K562 (cell line): ENCODE data around the gene DHPS. TPM values are rescaled to one million over a fixed set of nuclear protein-coding genes. Genes with fewer than 3 reads are reported as not detected.

Source experiments
- CHD4 ChIP-seq: fragments of 200-600 bp; sonication (generic); IDR thresholded peaks from 3 replicates; pipeline ENCODE4 v1.6.1; 2012; ENCODE audit warnings: low read depth, mild to moderate bottlenecking, mixed read lengths, low read length, inconsistent platforms; ENCODE audit not compliant: insufficient read depth, insufficient replicate concordance, poor library complexity, severe bottlenecking
- CREM ChIP-seq: IDR thresholded peaks from 2 replicates; pipeline ENCODE4 v1.6.1; 2014; ENCODE audit warnings: antibody characterized with exemption, low read depth
- CSDE1 ChIP-seq, 2 experiments: fragments of 450-650 bp; IDR thresholded peaks; 2 replicates each; pipeline ENCODE4 v1.6.1; 2016; ENCODE audit warnings: mild to moderate bottlenecking in 1 of 2
- E2F6 ChIP-seq, 2 experiments: IDR thresholded peaks; 2 replicates each; pipeline ENCODE4 v1.6.1; 2011; ENCODE audit warnings: borderline replicate concordance in 1 of 2, control low read depth in 1 of 2, low read depth in 1 of 2, low read length in 1 of 2, mild to moderate bottlenecking in 1 of 2, mixed read lengths in 1 of 2, moderate library complexity in 1 of 2; ENCODE audit not compliant: insufficient read depth in 1 of 2, insufficient read length in 1 of 2, poor library complexity in 1 of 2, severe bottlenecking in 1 of 2; ENCODE audit errors: extremely low read depth in 1 of 2
- ESRRA ChIP-seq: fragments of 450-650 bp; IDR thresholded peaks from 2 replicates; pipeline ENCODE4 v1.6.1; 2014; ENCODE audit warnings: low read depth, mild to moderate bottlenecking, moderate library complexity, borderline replicate concordance
- KAT7 ChIP-seq: sonication (generic); formaldehyde crosslinking; IDR thresholded peaks from 2 replicates; pipeline ENCODE4 v1.8.0; 2022; ENCODE audit warnings: missing genetic modification reagents, mild to moderate bottlenecking, borderline replicate concordance
- PREB ChIP-seq: sonication (generic); formaldehyde crosslinking; IDR thresholded peaks from 2 replicates; pipeline ENCODE4 v1.8.1; 2023; ENCODE audit warnings: mild to moderate bottlenecking, missing genetic modification reagents
- PRMT5 ChIP-seq: sonication (generic); formaldehyde crosslinking; IDR thresholded peaks from 2 replicates; pipeline ENCODE4 v1.5.0; 2020; ENCODE audit warnings: missing genetic modification reagents
- THRAP3 ChIP-seq: fragments of 450-650 bp; IDR thresholded peaks from 2 replicates; pipeline ENCODE4 v1.6.1; 2016; ENCODE audit warnings: mild to moderate bottlenecking, inconsistent platforms, borderline replicate concordance
- ZBTB40 ChIP-seq, 2 experiments: fragments of 450-650 bp in 1 of 2; sonication (generic) in 1 of 2; formaldehyde crosslinking in 1 of 2; IDR thresholded peaks; 2 replicates each; pipeline versions ENCODE4 v1.7.1 to v1.9.0; 2016 to 2022; ENCODE audit warnings: inconsistent platforms in 1 of 2, mild to moderate bottlenecking in 1 of 2, missing genetic modification reagents in 1 of 2
- ZNF140 ChIP-seq: fragments of 250-450 bp; sonication (Bioruptor Pico); IDR thresholded peaks from 2 replicates; pipeline ENCODE4 v1.8.0; 2021; ENCODE audit warnings: moderate library complexity, mild to moderate bottlenecking, inconsistent platforms
- ZNF263 ChIP-seq: sonication (generic); formaldehyde crosslinking; IDR thresholded peaks from 2 replicates; pipeline ENCODE4 v1.8.0; 2022; ENCODE audit warnings: mild to moderate bottlenecking, missing genetic modification reagents, borderline replicate concordance
- ZNF395 ChIP-seq: fragments of 200-800 bp; sonication (Bioruptor generic); IDR thresholded peaks from 2 replicates; pipeline ENCODE4 v1.6.1; 2017; ENCODE audit warnings: missing genetic modification characterization, missing compliant biosample characterization
- polyA plus RNA-seq, 8 experiments: library from polyadenylated mRNA; depleted of rRNA in 4 of 8; stranded (reverse) in 5 of 8; unstranded in 3 of 8; fragments of >200 nt; fragmentation: Nextera tagmentation in 2 of 8; fragmentation: Illumina TruSeq in 1 of 8; extraction: Ambion mirVana in 2 of 8; extraction: Trizol in 1 of 8; gene quantifications; 2 replicates each; pipeline versions ENCODE4 v1.2.1 to v1.2.3, GENCODE V29; 2011 to 2014; ENCODE audit warnings: inconsistent platforms in 1 of 8, missing spikeins in 1 of 8
- total RNA-seq, 7 experiments: library from RNA; depleted of rRNA in 6 of 7; stranded (reverse); fragments of >200 nt in 6 of 7; fragmentation: Illumina TruSeq in 2 of 7; extraction: Trizol in 2 of 7; gene quantifications; 2 replicates each; pipeline versions ENCODE4 v1.2.1 to v1.2.3, GENCODE V29; 2011 to 2021; ENCODE audit warnings: low replicate concordance in 1 of 7

Gene DHPS
- total and polyA plus RNA-seq, 9 of the 15 experiments (the other 6 are each of a cell fraction or from before 2014, with no cell fraction given) = 47.1 to 110 (median 79.9) TPM

- 0 out of 2 replicates have a peak, but pooled peaks have one; percentile 14 for TF ChIP-seq ZBTB40 (IDR thresholded peaks at IDR 0.05)
- TF ChIP-seq ZBTB40 (CRISPR knock-in tag; IDR thresholded peaks at IDR 0.05) = no peak
- TF ChIP-seq THRAP3 = no peak
- no peak for TF ChIP-seq ZNF140
- TF ChIP-seq PRMT5 = no peak
- TF ChIP-seq ZNF263 (CRISPR knock-in tag) = no peak
- TF ChIP-seq CSDE1 (IDR thresholded peaks at IDR 0.05) = no peak
- TF ChIP-seq ESRRA = no peak
- TF ChIP-seq ZNF395 (CRISPR knock-in tag) = no peak
- no peak for TF ChIP-seq CREM
- no peak for TF ChIP-seq E2F6 (IDR thresholded peaks at IDR 0.05; ENCODE audit: borderline replicate concordance in 1 of 2, extremely low read depth in 1 of 2, insufficient read depth in 1 of 2, insufficient read length in 1 of 2, low read depth in 1 of 2, low read length in 1 of 2, poor library complexity in 1 of 2, severe bottlenecking in 1 of 2)
- no peak for TF ChIP-seq KAT7 (CRISPR knock-in tag)
- no peak for TF ChIP-seq PREB (CRISPR knock-in tag)
- TF ChIP-seq CHD4 = no peak
These were observed 15.2 kb downstream of the DHPS start, which contains the start of the genes MAN2B1 and WDR83 (continued) for GRCh38 chr19:12666265-12667048.
